Nephron progenitor cell (in vitro differentiated cells): ENCODE results near the gene CPN2.

ENCODE experiments used
- DNase-seq: peaks from one replicate; pipeline ENCODE4 v3.0.0; 2021
- H3K27ac Mint-ChIP-seq: 2 replicates; pipeline ENCODE4 v1.8.0; 2021; ENCODE audit warnings: mild to moderate bottlenecking, moderate library complexity, mixed read lengths
- H3K27me3 Mint-ChIP-seq: 2 replicates; pipeline ENCODE4 v1.8.0; 2021; ENCODE audit warnings: mild to moderate bottlenecking, low read depth, mixed read lengths; ENCODE audit not compliant: poor library complexity
- H3K36me3 Mint-ChIP-seq: 2 replicates; pipeline ENCODE4 v1.8.0; 2021; ENCODE audit warnings: low read depth, mixed read lengths
- H3K4me1 Mint-ChIP-seq: 2 replicates; pipeline ENCODE4 v1.8.0; 2021; ENCODE audit warnings: mixed read lengths
- H3K4me3 Mint-ChIP-seq: 2 replicates; pipeline ENCODE4 v1.8.0; 2021; ENCODE audit warnings: mild to moderate bottlenecking, moderate library complexity, mixed read lengths
- H3K9me3 Mint-ChIP-seq: 2 replicates; pipeline ENCODE4 v1.8.0; 2021; ENCODE audit warnings: mild to moderate bottlenecking, moderate library complexity, mixed read lengths
- TF ChIP-seq, protein P1 (sequence below): fragments of 200-600 bp; sonication (generic); IDR thresholded peaks from 2 replicates; pipeline ENCODE4 v1.5.0; 2021; ENCODE audit warnings: antibody characterized with exemption

Gene CPN2

DNA sequence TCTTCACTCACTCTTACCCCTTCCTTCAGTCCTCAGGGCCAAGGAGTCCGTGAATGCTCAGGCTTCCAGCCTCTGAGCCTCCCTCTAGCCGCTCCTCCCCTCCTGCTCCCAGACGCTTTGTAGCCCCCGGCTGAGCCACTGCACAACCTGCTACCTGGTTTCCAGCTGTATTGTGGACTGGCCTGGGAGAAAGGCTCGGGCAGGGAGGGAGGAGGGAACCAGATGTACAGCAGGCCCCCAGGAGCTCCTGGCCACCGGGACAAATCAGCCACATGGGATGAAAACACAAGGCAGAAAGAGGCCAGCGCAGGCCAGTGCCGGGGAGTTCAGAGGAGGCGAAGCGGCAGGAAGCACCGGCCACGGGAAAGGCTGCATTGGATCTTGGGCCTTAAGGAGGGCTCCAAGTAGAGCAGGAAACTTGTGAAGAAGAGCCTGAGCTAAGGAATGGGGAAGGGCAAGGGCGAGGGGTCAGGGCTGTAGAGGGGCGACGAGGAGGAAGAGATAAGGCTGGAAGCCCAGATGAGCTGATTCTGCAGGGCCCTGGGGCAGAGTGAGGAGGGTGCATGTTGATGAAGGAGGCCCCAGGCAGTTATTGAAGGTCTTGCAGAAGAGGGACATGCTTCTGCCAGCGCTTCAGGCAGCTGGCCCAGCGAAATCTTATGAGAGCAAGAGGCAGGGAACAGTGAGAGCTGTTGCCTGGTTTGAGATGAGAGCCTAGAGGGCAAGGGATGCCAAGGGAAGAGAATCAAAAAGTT, 14.3 kb downstream of the CPN2 start:
- H3K4me1 Mint-ChIP-seq, result peaks cover 49% of the 10 kb centered on the region

DNA sequence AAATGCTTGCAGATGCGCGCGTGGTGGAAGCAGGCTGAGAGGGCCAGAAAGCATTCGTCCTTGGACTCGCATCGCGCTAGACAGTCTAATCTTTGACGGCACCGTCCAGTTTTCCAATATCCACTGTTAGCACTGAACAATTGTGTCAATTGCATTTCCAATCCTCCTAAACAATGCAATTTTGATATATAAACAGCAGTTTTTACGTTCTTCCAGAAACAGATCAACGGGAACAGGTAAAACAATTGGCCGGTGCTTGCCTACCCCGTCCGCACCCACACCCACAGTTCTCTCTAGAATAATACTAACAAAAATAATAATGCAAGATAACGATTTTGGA, 17.2 kb downstream of the CPN2 start:
- no peaks in the 10 kb centered on the region for H3K36me3 Mint-ChIP-seq
- H3K27me3 Mint-ChIP-seq, result peaks cover 70% of the 10 kb centered on the region
- TF ChIP-seq, protein P1, sequence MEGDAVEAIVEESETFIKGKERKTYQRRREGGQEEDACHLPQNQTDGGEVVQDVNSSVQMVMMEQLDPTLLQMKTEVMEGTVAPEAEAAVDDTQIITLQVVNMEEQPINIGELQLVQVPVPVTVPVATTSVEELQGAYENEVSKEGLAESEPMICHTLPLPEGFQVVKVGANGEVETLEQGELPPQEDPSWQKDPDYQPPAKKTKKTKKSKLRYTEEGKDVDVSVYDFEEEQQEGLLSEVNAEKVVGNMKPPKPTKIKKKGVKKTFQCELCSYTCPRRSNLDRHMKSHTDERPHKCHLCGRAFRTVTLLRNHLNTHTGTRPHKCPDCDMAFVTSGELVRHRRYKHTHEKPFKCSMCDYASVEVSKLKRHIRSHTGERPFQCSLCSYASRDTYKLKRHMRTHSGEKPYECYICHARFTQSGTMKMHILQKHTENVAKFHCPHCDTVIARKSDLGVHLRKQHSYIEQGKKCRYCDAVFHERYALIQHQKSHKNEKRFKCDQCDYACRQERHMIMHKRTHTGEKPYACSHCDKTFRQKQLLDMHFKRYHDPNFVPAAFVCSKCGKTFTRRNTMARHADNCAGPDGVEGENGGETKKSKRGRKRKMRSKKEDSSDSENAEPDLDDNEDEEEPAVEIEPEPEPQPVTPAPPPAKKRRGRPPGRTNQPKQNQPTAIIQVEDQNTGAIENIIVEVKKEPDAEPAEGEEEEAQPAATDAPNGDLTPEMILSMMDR, result no peak
- H3K4me3 Mint-ChIP-seq, result peak overlapping the region; percentile 72
- no peak for DNase-seq
- H3K27ac Mint-ChIP-seq, result no peak overlapping the region
- peaks cover 49% of the 10 kb centered on the region for H3K4me1 Mint-ChIP-seq
- no peaks in the 10 kb centered on the region for H3K9me3 Mint-ChIP-seq

More for the DNA sequence above, 14.3 kb downstream of the CPN2 start:
- Mint-ChIP-seq H3K27me3 (peaks cover 60% of the 10 kb centered on the region), H3K9me3 (no peaks in the 10 kb centered on the region), H3K4me3 (no peak overlapping the region), H3K27ac (no peak overlapping the region), H3K36me3 (no peaks in the 10 kb centered on the region)
- no peak for DNase-seq
- TF ChIP-seq, protein P1, result no peak

DNA sequence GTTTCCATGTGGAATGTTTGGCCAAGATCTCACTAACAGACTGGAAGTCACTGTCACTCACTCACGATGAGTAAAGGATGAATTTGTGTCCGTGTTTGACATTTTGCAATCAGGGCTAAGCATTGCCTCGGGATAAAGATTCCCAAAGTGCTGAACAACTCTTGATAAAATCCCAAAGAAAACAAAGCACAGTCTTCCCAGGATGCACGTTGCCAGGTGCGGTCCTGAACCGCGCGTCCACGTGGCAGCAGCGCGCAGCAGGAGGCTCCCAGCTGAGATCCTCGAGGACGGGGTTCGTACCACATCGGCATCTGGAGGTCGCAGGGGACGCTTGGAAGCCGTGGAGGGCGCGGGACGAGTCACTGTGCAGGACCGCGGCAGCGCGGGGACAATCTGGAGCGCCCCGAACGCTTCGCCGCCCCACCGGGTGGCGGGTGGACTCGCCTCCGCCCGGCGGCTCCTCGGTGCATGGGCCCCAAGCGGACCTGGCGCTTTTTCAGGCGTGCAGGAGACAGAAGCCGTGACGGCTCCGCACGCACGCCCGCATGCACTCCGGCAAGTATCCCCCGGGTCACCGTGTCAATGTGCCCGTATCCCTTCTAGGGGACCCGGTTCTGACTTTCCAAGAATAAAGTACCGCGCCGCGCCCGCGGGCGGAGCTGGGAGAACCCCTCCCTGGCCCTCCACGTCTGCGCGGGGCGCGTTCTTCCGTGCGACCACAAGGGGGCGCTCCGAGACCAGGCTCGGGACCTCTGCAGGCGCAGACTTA, 17.7 kb downstream of the CPN2 start:
- peak overlapping the region; percentile 76 for H3K4me3 Mint-ChIP-seq
- DNase-seq, result peak; percentile 95
- H3K36me3 Mint-ChIP-seq, result no peaks in the 10 kb centered on the region
- no peaks in the 10 kb centered on the region for H3K9me3 Mint-ChIP-seq
- H3K27me3 Mint-ChIP-seq, result peaks cover 69% of the 10 kb centered on the region
- TF ChIP-seq, protein P1, result peak; percentile 100
- no peak overlapping the region for H3K27ac Mint-ChIP-seq
- H3K4me1 Mint-ChIP-seq, result peaks cover 49% of the 10 kb centered on the region

DNA sequence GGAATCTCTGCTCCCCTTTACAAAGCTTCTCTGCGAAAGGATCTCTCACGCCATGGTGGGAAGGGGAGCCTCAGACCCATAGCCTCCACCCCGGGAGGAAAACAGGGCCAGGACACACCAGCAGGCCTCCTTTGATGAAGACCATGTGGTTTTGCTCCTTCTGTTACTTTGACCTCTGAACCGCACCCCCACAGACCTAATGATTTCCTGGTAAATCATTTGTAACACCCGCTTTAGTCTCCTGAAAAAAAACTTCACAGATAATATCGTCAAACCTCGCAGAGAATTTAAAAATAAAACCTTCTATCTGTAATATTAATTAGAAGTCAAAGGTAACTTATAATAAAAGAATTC, 18.3 kb downstream of the CPN2 start:
- H3K27me3 Mint-ChIP-seq, result peaks cover 66% of the 10 kb centered on the region
- H3K9me3 Mint-ChIP-seq, result no peaks in the 10 kb centered on the region
- no peak for DNase-seq
- peaks cover 49% of the 10 kb centered on the region for H3K4me1 Mint-ChIP-seq
- TF ChIP-seq, protein P1, result no peak
- H3K27ac Mint-ChIP-seq, result no peak overlapping the region
- no peaks in the 10 kb centered on the region for H3K36me3 Mint-ChIP-seq
- H3K4me3 Mint-ChIP-seq, result peak overlapping the region; percentile 76

DNA sequence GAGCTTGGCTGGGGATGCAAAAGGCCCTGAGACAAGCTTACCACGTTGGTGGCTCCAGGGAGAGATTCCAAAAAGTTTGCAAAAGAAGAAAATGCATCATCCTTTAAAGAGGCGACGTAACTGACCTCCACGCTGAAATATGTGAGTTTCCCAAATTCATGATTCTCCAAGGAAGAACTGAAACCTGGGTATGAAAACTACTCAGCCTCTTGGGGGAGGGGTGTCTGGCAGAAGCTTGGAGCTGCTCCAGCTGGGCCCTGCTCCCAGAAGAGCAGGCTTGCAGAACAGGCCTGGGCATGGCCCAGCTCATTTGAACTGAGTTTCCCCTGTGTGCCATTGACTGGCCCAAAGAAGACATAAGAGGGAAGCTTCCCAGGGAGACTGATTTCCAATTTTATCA, 20.5 kb downstream of the CPN2 start:
- TF ChIP-seq, protein P1, result no peak
- no peak for DNase-seq
- Mint-ChIP-seq H3K4me3 (no peak overlapping the region), H3K27ac (no peak overlapping the region), H3K36me3 (no peaks in the 10 kb centered on the region), H3K4me1 (peaks cover 33% of the 10 kb centered on the region), H3K9me3 (no peaks in the 10 kb centered on the region), H3K27me3 (peaks cover 55% of the 10 kb centered on the region)
